Omental fat pad (tissue), 4 donors: ENCODE data around the gene LAMTOR1. TPM values are rescaled to one million over a fixed set of nuclear protein-coding genes. Genes with fewer than 3 reads are reported as not detected.

Experiments
- ATAC-seq: fragments of 150-250 bp; one replicate; pipeline ENCODE4 v1.9.1; 2016; ENCODE audit warnings: mild to moderate bottlenecking, moderate library complexity; ENCODE audit not compliant: low FRiP score
- DNase-seq: peaks from one replicate; pipeline ENCODE4 v3.0.0-alpha.2; 2019; ENCODE audit warnings: low spot score
- total RNA-seq, 4 donors: library from RNA; depleted of rRNA; stranded (reverse); fragments of >200 nt; gene quantifications; one replicate each; pipeline ENCODE4 v1.1.0, GENCODE V29; 2016
- TF ChIP-seq, protein P1 (sequence below), 3 donors: fragments of 450-650 bp; IDR thresholded peaks; one replicate each; pipeline ENCODE4 v1.5.1; 2016 to 2017; ENCODE audit warnings: antibody characterized with exemption in 3 of 3, mild to moderate bottlenecking in 3 of 3, moderate library complexity in 2 of 3

The LAMTOR1 gene
- total RNA-seq, 4 donors from 2014 or later = 88.7 to 137 (median 111) TPM

DNA sequence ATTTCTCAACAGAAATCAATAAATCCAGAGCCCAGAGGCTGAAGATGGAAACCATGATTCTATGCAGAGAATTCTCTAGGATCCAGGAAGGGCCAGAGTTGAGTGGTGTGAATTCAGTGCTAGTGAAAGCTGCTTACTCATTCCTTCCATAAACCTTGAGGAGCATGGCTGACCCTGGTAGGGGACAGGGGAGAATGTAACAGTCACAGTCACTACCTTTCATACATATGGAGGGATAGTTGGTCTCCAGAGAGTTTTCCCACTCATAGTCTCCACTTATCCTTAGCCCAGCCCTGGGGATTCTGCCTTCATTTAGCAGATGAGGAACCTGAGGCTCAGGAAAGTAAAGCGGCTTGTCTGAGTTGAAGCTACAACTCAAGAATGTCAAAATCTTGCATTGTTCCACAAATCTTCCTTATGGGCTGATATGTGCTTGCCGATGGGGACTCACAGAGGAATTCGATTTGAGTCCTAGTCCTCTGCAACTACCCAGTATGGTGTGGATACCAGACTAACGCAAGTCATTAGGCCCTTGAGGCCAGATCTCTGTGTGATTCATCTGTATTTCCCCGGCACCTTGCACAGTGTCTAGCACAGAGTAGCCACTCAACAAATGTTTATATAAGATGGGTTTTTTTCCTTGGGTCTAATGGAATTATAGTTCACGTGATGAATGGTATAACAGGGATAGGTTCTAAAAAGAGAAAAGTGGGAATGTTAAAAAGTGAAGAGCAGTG lies 13.1 kb upstream of the LAMTOR1 start:
- no peak for ATAC-seq
- no peak for DNase-seq
- TF ChIP-seq, protein P1, sequence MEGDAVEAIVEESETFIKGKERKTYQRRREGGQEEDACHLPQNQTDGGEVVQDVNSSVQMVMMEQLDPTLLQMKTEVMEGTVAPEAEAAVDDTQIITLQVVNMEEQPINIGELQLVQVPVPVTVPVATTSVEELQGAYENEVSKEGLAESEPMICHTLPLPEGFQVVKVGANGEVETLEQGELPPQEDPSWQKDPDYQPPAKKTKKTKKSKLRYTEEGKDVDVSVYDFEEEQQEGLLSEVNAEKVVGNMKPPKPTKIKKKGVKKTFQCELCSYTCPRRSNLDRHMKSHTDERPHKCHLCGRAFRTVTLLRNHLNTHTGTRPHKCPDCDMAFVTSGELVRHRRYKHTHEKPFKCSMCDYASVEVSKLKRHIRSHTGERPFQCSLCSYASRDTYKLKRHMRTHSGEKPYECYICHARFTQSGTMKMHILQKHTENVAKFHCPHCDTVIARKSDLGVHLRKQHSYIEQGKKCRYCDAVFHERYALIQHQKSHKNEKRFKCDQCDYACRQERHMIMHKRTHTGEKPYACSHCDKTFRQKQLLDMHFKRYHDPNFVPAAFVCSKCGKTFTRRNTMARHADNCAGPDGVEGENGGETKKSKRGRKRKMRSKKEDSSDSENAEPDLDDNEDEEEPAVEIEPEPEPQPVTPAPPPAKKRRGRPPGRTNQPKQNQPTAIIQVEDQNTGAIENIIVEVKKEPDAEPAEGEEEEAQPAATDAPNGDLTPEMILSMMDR (IDR thresholded peaks at IDR 0.05) = no peak

DNA sequence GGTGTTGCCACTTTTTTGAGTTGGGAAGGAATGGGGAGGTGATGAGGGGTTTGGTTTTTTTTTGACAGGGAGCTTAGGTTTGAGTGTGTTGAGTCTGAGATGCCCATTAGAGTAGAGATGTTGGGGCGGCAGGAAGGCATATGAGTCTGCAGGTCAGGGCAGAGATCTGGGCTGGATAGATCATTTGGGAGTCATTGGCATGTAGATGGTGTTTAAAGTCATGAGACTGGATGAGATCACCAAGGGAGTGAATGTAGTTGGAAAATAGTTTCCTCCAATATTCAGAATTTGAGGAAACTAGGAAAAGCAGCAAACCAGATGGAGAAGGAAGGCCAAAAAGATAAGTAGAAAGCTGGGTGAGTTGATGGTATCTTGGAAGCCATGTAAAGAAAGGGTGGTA lies 11.5 kb upstream of the LAMTOR1 start:
- DNase-seq (no peak), ATAC-seq (no peak)
- TF ChIP-seq, protein P1 (IDR thresholded peaks at IDR 0.05) = no peak

DNA sequence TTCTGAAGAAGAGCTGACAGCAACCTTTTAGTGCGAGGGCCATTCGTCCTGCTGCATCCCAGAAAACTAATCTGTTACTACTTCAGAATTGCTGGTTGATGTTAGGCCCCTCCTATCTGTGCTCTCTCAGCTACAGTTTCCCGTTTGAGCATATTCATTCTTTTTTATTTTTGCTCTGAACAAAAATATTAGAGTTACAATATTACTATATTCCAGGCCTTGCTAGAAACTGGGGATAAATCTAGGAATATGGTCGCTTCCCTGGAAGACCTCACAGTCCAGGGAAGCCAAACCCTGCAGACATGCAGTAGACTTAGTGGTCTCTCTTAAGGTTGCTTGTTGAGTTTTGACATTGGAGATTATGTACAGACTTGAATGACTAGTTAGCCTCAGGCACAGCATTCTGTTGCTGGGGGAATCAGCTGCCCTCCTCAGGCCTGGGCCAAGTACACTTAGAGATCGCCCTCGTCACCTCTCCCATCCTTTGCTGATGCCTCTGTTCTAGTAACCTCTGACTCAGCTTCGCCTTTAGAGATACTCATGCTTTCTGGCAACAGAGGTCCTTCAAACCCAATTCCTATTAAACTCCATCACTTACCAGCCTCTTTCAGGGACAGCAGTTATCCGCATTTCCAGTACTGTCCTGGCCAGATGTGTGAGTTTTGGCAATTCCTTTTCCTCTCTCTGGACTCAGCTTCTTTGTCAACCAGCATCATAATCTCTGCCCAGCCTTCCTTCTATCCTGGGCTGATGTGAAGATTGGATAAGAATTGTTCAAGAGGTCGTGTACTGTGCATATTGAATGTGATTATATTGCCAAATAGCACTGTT lies 10.1 kb upstream of the LAMTOR1 start:
- ATAC-seq (peak; percentile 3), DNase-seq (no peak)
- TF ChIP-seq, protein P1 (IDR thresholded peaks at IDR 0.05) = no peak

DNA sequence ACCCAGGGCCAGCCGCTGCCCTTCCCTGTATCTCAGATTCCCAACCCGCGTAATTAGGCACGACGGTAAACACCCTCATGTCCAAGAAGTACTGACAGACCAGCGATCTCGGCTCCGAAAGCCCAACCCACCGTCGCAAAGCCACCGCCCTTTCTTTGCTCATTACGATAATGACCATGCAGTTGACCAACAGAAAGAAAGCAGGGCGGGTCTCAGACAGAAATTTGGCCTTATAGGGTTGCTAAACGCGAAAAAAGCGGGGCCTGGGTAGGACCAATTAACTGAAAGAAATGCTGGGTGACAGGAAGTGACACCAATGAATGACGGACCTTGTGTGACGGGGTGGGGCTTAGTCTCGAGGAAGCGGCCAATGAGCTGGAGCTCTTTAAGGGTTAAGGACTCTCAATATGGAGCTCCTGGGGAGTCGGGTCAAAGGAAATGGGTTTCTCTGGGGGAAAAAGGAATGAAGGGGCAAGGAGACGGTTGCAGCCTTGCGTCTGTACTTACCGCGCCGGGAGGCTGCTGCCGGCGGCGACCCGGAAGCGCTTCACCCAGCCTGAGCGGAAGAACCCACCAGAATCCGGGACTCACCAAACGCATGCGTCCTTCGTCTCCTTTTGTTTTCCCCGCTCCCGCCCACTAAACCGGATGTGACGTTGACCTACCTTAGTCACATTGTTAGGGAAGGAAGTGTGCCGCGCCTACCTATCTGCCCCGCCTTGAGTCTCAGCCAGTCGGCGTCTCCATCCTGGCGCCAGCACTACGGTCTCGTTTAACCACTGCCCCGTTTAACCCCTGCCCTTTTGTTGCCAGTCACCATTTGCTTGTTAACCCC lies 9.3 kb upstream of the LAMTOR1 start, which contains the start of gene ANAPC15:
ANAPC15 (minus strand) TSS at position 553 of the 835 bp plus-strand sequence. CDS start 1,419 bp downstream, outside the sequence.
- TF ChIP-seq, protein P1 (IDR thresholded peaks at IDR 0.05) = no peak
- DNase-seq = peak; percentile 99
- ATAC-seq = peak; percentile 94

DNA sequence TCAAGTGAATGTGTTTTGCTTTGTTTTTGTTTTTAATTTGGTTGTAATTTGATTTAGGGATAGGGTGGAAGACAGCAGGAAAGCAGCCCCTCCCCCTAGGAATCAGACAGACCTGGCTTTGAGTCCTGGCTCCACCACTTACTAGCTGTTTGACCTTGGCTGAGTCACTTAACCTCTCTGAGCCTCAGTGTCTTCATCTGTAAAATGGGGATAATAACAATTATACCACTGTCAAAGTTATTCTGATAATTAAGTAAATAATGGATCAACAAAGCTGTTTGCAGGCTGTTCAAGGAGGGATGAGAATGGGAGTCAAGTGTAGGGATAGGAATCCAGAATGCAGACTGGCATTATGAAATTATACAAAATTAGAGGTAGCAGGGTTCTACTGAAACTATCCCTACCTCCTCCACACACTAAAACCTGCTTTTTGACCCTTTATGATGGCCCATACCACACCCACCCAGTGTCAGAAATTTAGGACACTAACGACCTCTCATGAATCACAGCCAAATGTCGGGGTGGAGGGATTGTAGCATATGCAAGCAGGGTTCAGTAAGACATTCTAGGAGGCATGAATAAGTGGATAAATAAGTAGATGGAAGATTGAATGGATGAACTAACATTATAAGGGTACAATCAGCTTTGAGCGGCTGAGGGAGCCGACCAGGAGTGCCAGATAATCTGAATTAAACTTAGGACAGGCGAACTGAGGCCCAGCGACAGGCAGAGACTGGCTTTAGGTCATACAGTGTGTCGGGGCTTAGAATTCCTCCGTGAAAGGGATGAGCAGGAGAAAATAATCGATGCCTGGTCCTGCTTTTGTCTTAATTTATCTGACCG lies 8.4 kb upstream of the LAMTOR1 start:
- peak; percentile 1 for ATAC-seq
- TF ChIP-seq, protein P1 (IDR thresholded peaks at IDR 0.05) = no peak
- no peak for DNase-seq

DNA sequence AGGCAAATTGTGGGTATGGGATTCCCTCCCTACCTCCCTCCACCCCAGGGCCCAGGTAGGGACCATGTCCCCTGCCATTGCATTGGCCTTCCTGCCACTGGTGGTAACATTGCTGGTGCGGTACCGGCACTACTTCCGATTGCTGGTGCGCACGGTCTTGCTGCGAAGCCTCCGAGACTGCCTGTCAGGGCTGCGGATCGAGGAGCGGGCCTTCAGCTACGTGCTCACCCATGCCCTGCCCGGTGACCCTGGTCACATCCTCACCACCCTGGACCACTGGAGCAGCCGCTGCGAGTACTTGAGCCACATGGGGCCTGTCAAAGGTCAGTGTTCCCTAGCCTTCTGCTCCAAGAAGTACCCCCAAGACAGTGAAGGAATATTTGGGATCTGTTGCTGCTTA lies 2.8 kb upstream of the LAMTOR1 start, which contains the start of gene TOMT:
TOMT (plus strand) TSS at position 37 of the 400 bp plus-strand sequence; CDS start at position 65, 28 bp downstream.
- no peak for ATAC-seq
- DNase-seq = no peak

More for the DNA sequence above, 2.8 kb upstream of the LAMTOR1 start, which contains the start of gene TOMT:
- TF ChIP-seq, protein P1 (IDR thresholded peaks at IDR 0.05) = no peak
